HG02571 (cell line): ENCODE data around the gene STPG3.
"Not testable (repeated sequence)": the region's sequence is repeated elsewhere in the genome, so short reads cannot be mapped to it uniquely, and the experiment has no call there.

Source experiments
- ATAC-seq: cut with Tn5 transposase; IDR thresholded peaks from one replicate; pipeline ENCODE4 v1.9.1; 2021; ENCODE audit warnings: mild to moderate bottlenecking, moderate library complexity; ENCODE audit not compliant: unreplicated experiment

STPG3 gene

DNA sequence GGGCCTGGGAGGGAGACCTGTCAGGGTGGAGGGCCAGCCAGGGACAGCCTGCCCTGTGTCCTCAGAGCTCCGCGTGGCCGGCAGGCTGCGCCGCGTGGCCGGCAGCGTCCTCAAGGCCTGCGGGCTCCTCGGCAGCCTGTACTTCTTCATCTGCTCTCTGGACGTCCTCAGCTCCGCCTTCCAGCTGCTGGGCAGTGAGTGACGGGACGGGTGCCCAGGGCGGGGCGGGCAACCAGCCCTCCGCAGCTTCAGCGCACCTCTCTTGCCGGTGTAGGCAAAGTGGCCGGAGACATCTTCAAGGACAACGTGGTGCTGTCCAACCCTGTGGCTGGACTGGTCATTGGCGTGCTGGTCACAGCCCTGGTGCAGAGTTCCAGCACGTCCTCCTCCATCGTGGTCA lies 18.6 kb upstream of the STPG3 start:
- no peak for ATAC-seq

DNA sequence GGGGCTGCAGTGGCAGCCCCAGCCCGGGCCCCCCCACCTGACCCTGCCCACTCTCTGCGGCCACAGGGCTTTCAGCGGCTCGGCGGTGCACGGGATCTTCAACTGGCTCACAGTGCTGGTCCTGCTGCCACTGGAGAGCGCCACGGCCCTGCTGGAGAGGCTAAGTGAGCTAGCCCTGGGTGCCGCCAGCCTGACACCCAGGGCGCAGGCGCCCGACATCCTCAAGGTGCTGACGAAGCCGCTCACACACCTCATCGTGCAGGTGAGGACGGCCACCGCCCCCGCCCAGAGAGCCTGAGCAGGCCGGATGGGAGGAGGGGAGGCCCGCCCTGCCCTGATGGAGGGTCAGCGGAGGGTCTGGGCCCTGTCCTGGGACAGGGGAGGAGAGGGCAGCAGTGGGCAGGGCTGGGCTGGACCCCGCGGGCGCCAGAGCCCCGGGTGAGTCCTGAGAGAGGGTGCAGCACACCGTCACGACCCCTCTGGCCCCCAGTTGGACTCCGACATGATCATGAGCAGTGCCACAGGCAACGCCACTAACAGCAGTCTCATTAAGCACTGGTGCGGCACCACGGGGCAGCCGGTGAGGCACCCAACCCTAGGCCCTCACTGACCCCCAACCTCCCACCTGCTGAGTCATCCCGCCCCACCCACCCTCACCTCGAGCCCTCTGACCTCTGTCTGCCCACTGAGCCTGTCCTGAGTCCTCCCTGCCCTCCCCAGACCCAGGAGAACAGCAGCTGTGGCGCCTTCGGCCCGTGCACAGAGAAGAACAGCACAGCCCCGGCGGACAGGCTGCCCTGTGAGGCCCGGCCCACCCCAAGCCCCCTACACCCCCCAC lies 17.7 kb upstream of the STPG3 start:
- ATAC-seq = no peak

DNA sequence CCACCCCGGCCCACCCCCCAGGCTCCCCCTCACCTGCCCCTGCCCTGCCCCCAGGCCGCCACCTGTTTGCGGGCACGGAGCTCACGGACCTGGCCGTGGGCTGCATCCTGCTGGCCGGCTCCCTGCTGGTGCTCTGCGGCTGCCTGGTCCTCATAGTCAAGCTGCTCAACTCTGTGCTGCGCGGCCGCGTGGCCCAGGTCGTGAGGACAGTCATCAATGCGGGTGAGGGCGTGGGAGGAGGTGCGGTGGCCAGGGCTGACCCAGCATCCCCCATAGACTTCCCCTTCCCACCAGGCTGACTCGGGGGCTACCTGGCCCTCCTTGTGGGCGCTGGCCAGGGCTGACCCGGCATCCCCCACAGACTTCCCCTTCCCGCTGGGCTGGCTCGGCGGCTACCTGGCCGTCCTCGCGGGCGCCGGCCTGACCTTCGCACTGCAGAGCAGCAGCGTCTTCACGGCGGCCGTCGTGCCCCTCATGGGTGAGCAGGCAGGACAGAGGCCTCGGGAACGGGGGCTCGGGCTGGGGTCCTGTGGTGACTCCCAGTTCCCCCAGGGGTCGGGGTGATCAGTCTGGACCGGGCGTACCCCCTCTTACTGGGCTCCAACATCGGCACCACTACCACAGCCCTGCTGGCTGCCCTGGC lies 16.9 kb upstream of the STPG3 start:
- no peak for ATAC-seq

DNA sequence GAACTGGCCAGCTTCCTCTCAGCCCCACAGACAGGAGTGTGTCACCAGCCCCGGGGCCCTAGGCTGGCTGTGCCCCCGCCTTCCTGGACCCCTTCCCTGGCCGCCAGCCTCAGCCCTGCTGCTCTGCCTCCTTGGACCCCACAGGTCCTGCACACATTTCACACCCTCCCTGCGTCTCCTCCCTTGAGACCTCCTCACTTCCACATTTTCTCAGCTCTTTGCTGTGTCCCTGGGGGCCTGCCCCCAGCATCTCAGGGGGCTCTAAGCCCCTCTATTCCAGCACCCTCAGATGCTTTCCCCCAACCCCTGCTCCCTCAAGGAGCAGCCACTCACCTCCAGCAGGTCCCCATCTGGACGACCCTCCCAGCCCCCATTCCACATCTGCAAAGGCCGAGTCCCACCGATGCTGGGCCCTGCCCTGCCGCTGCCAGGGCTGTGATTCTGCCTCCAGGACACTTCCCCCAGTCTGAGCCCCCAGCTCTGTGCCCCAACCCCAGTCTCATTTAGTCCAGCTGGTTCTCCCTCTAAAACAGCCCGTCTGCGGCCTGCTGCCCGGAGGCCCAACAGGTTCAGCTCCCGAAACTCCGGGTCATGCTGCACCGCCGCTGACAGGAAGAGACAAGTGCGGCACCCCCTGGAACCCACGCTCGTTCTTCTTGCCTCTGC lies 16.2 kb upstream of the STPG3 start:
- ATAC-seq = no peak

DNA sequence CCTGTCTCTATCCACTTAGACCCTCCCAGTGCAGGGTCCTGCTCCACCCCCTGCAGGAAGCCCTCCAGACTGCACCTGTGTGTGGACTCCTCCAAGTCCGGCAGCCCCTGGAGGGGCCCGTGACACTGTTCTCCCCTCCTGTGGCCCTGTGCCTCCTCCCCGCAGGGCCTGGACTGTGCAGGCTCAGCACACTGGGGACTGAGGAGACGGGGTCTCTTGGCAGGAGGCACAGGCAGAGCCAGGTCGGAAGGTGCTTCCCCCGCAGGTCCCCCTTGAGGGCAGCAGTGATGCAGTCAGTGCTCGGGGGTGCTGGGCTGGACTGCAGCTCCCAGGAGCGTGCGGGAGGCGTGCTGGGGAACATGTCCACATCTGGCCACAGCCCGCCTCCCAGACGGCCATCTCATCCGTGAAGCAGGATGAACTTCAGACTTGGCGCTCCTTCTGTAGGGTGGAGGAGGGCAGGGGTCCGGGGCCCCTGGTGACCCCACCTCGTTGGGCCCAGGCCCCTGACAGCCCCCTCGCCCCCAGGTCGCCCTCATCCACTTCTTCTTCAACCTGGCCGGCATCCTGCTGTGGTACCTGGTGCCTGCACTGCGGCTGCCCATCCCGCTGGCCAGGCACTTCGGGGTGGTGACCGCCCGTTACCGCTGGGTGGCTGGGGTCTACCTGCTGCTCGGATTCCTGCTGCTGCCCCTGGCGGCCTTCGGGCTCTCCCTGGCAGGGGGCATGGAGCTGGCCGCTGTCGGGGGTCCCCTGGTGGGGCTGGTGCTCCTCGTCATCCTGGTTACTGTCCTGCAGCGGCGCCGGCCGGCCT lies 15.5 kb upstream of the STPG3 start:
- ATAC-seq = no peak

DNA sequence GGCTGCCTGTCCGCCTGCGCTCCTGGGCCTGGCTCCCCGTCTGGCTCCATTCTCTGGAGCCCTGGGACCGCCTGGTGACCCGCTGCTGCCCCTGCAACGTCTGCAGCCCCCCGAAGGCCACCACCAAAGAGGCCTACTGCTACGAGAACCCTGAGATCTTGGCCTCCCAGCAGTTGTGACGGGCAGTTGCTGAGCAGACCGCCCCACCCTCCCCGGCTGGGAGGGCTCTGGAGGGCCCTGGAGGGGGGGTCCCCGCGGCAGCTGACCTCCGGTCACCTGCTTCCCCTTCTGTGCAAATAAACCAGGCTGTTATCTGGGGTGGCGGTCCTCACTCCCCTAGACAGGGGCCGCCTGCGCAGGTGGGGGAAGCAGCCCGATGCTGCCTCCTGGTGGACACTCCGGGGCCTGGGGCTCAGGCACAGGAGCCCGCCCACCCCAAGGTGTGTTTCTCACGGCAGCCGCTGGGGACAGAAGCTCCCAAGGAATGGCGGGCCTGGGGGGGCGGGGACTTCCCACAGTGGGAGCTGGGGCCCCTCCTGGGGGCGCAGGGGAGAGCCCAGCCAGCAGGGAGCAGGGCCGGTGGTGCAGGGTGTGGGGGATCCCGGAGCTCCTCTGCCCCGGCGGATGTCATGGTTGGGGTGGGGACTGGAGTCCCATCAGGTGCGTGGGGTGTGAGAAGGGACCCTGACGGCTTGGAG lies 14.7 kb upstream of the STPG3 start:
- ATAC-seq = no peak

DNA sequence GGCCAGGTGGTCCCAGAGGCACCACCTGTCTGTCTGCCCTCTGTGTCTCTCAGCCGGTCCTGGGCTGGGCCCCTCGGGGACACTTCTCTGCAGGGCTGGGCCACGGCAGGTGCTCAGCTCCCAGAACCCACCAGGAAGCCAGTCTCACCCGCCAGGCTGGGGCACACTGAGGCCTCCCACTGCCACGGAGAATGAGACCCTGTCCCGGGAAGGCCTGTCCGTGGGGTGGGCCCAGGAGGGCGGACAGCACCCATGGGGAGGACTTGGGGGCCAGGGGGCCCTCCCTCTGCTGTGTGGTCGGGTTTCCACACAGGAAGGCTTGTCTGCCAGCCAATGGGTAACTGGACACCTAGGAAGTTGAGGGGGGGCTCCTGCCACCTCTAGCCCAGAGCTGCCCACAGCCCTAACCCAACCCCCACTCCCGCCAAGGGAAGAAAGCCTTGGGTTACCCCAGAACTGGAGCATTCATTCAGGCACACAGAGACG lies 14.1 kb upstream of the STPG3 start:
- no peak for ATAC-seq

DNA sequence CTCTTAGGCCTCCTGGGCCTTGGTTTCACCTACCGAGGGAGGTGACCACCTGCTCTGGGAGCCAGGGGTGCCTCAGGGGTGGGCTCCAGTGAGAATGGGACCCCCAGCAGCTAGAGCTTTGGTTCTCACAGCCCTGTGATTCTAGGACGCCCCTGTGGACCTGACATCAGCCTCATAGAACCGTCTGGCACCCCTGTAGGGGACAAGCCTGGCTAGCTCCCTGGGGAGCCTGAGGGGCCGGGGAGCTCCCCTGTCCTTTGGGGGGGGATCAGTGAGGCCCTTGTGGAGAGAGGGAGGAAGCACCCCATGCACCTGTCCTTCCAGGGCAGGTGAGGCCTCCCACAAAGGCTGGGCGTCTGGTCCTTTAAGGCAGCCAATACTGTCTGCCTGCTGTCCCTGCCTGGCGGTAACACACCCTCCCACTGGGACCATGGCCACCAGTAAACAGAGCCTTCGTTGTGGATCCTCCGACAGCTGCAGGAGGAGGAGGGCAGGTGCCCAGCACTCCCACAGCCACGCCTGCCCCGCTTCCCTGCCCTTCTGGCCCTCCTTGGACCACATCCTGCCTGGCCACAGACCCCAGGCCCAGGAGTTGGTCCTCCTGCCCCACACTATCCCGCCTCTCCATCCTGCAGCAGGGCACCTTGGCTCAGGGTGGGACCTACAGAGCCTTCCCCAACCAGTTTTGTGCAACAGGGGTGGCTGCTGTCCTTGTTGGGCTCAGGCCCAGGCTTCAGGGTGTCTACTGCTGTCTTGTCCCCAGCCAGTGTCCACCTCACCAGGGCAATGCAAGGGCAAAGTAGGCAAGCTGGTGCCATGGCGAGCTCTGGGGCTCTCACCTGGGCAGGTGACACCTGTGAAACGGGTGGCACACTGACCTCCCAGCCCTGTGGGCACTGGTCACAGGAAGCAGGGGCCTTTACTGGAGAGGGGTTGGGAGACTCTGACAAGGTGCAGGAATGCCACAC lies 13.0 kb upstream of the STPG3 start:
- ATAC-seq = no peak

DNA sequence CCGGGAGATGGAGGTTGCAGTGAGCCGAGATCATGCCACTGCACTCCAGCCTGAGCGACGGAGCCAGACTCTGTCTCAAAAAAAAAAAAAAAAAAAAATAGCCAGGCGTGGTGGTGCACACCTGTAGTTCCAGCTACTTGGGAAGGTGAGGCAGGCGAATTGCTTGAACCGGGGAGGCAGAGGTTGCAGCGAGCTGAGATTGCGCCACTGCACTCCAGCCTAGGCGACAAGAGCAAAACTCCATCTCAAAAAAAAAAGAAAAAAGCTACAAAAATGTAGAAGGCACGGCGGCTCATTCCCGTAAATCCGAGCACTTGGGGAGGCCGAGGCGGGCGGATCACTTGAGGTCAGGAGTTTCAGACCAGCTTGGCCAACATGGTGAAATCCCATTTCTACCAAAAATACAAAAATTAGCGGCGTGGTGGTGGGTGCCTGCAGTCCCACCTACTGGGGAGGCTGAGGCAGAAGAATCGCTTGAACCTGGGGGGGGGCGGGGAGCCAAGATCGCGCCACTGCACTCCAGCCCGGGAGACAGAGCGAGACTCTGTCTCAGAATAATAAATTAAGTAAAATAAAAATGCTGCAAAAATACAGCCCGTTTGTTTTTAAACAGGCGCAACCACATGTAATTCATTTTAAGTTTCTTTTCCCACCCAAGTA lies 11.4 kb upstream of the STPG3 start:
- not testable (repeated sequence) for ATAC-seq

DNA sequence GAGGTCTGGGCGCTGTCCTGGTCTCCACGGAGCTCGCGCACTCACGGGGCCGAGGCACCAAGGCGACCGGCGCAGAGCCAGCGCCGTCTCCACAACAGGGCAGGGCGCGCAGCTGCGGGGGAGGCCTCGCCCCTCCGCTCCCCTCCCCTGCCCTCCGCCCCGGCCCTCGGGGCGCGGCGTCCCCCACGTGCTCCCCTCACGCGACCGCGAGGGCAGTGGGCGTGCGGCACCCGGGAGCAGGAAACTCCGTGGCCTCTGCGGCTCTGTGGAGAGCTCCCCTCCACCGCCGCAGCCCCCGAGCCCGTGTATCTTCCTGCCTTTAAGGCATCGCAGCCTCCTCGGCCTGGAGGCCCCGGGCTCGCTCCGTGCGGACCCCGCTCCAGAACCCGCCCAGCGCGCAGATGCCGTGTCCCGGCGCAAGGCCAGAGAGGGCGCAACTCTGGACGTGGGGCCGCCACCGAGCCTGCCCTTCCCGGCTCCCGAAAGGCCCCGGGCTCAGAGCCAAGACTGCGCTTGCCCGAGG lies 10.7 kb upstream of the STPG3 start:
- ATAC-seq = peak; percentile 15

DNA sequence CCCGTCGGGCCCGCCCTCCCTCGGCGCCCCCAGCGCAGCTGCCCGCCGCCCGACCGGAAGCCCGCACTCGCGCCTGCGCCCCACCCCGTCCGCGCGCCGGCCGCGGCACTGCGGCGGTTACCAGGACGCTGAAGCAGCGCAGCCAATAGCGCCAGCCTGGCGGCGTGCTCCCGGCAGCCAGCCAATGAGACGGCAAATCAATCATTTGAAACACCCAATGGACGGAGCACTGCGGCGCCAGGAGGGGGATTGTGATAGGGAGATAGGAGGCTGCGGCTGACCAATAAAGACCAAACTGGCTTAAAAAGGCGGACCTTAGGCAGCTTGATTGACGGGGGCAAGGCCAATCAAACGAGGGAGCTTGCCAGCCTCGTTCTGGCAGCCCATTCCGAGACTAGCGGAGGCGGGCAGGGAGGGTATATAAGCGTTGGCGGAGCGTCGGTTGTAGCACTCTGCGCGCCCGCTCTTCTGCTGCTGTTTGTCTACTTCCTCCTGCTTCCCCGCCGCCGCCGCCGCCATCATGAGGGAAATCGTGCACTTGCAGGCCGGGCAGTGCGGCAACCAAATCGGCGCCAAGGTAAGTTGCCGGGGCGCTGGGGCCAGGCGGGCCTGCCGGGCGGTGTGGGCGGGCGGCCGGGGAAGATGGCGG lies 10.1 kb upstream of the STPG3 start, which contains the start of gene TUBB4B:
TUBB4B (plus strand) TSS at position 447 of the 649 bp plus-strand sequence; CDS start at position 521, 74 bp downstream.
- ATAC-seq = peak; percentile 70

DNA sequence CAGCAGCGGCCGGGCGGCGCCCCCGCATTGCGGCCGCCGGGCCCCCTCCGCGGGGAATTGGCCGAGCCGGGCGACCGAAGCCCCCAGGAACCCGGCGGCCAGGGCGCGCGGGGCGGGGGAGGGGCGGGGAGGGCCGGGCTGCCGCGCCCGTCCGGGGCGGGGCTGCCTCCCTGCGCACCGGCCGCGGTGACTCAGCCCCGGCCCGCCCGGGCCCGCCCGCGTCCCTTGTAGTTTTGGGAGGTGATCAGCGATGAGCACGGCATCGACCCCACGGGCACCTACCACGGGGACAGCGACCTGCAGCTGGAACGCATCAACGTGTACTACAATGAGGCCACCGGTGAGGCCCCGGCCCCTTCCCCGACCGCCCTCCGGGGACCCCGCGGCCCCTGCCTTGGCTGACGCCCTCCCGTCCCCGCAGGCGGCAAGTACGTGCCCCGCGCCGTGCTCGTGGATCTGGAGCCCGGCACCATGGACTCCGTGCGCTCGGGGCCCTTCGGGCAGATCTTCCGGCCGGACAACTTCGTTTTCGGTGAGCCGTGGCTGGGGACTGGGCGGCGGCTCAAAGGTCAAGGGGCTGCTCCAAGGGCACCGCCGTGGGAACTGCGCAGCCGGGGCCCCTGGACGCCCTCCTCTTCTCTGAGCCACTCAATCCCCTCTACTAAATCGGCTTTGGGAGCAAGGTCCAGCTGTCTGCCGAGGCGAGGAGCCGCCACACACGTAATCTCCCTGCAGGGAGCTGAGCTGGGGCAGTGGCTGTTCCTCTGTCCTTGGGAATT lies 9.4 kb upstream of the STPG3 start:
- peak; percentile 6 for ATAC-seq

DNA sequence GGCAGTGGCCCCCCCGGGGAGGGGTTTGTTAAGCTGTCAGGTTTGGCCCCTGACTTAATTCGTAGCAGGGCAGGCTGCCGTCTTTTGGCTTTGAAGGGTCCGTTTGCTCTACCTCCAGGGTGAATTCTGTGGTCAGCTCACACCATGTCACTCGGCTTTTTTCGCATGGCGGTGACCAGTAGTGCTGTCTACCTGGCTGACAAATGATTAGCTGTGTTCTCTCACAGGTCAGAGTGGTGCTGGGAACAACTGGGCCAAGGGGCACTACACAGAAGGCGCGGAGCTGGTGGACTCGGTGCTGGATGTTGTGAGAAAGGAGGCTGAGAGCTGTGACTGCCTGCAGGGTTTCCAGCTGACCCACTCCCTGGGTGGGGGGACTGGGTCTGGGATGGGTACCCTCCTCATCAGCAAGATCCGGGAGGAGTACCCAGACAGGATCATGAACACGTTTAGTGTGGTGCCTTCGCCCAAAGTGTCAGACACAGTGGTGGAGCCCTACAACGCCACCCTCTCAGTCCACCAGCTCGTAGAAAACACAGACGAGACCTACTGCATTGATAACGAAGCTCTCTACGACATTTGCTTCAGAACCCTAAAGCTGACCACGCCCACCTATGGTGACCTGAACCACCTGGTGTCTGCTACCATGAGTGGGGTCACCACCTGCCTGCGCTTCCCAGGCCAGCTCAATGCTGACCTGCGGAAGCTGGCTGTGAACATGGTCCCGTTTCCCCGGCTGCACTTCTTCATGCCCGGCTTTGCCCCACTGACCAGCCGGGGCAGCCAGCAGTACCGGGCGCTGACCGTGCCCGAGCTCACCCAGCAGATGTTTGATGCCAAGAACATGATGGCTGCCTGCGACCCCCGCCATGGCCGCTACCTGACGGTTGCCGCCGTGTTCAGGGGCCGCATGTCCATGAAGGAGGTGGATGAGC lies 8.6 kb upstream of the STPG3 start:
- no peak for ATAC-seq

DNA sequence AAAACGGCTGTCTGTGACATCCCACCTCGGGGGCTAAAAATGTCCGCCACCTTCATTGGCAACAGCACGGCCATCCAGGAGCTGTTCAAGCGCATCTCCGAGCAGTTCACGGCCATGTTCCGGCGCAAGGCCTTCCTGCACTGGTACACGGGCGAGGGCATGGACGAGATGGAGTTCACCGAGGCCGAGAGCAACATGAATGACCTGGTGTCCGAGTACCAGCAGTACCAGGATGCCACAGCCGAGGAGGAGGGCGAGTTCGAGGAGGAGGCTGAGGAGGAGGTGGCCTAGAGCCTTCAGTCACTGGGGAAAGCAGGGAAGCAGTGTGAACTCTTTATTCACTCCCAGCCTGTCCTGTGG lies 7.8 kb upstream of the STPG3 start:
- not testable (repeated sequence) for ATAC-seq

DNA sequence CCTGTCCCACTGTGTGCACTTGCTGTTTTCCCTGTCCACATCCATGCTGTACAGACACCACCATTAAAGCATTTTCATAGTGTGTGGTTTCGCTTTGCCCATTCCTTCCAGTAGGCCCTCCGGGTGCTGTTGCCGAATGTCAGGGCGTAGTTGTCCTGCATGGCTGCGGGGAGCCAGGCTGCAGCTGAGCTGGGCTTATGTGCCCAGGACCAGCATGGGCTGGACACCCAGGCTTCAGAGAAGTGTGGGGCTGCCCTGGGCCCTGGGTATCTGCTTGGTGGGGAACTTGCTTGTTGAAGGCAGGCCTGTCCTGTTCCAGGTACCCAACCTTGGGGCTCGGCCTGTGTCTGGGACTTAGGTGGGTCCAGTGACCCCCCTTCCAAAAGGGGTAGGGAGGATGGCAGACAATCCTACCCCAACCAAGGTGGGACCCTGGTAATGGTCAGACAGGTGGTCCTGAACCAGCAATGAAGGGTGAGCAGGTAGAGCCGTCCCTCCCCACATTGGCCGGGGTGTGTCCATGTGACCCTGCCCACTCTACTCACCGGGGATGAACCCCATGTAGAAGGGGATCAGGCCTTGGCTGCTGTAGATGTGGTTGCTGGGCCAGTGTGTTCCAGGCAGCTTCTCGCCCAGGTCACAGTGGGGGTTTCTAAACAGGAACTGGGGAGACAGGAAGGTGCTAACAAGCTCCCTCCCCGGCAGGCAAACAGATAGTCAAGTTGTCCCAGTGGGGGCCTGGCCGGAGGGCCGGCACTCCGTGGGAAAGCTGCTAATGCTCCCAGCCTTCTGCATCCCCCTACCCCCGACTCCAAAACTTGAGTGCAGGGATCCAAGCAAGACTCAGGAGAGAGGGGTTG lies 7.2 kb upstream of the STPG3 start:
- no peak for ATAC-seq
